Transverse colon (tissue), 4 donors: ENCODE data around the gene RUVBL1. TPM values are rescaled to one million over a fixed set of nuclear protein-coding genes. Genes with fewer than 3 reads are reported as not detected.

ENCODE experiments used
- DNase-seq: peaks from one replicate; pipeline ENCODE4 v3.0.0-alpha.2; 2019
- H3K27ac ChIP-seq, 4 donors: fragments of 200-600 bp; sonication (generic); 2 replicates each; pipeline ENCODE4 v1.5.1; 2016 to 2018; ENCODE audit warnings: inconsistent platforms in 4 of 4
- H3K27me3 ChIP-seq: fragments of 200-600 bp; sonication (generic); 2 replicates; pipeline ENCODE4 v1.5.1; 2017; ENCODE audit warnings: inconsistent platforms
- H3K36me3 ChIP-seq, 4 donors: fragments of 200-600 bp; sonication (generic); 2 replicates each; pipeline ENCODE4 v1.5.1; 2017 to 2019; ENCODE audit warnings: inconsistent platforms in 4 of 4
- H3K4me1 ChIP-seq, 4 donors: fragments of 200-600 bp; sonication (generic); 2 replicates each; pipeline ENCODE4 v1.5.1; 2017 to 2020; ENCODE audit warnings: inconsistent platforms in 4 of 4
- H3K4me3 ChIP-seq, 4 donors: fragments of 200-600 bp; sonication (generic); 1 replicate in 1 of 4; 2 replicates in 3 of 4; pipeline versions ENCODE4 v1.5.1 to v1.6.1; 2017 to 2019; ENCODE audit warnings: inconsistent platforms in 4 of 4
- H3K9me3 ChIP-seq, 2 donors: fragments of 200-600 bp; sonication (generic); 2 replicates each; pipeline ENCODE4 v1.5.1; 2017 to 2019; ENCODE audit warnings: inconsistent platforms in 2 of 2
- CTCF ChIP-seq, 5 experiments: fragments of 200-600 bp in 3 of 5; fragments of 450-650 bp in 2 of 5; sonication (generic) in 3 of 5; IDR thresholded peaks; 1 replicate in 2 of 5; 2 replicates in 3 of 5; pipeline ENCODE4 v1.5.1; 2016 to 2017; ENCODE audit warnings: antibody characterized with exemption in 5 of 5, inconsistent platforms in 3 of 5, mild to moderate bottlenecking in 2 of 5, moderate library complexity in 1 of 5
- EP300 ChIP-seq: sonication (generic); formaldehyde crosslinking; IDR thresholded peaks from one replicate; pipeline ENCODE4 v1.6.1; 2017; ENCODE audit warnings: antibody characterized with exemption, low read depth
- POLR2A ChIP-seq: fragments of 450-650 bp; IDR thresholded peaks from one replicate; pipeline ENCODE4 v1.6.1; 2016; ENCODE audit warnings: antibody characterized with exemption, mild to moderate bottlenecking, moderate library complexity
- POLR2AphosphoS5 ChIP-seq, 3 donors: sonication (generic); formaldehyde crosslinking; IDR thresholded peaks; one replicate each; pipeline ENCODE4 v1.6.1; 2016; ENCODE audit warnings: antibody characterized with exemption in 3 of 3
- WGBS, 2 donors: methylation state at CpG; one replicate each; pipeline ENCODE4 v1.1.5; 2018; ENCODE audit warnings: low coverage in 1 of 2; 5-methylcytosine and 5-hydroxymethylcytosine counted together
- in situ Hi-C, 4 donors: fragments of 200-750 bp; cut with MboI; loops; one replicate each; pipeline versions ENCODE4 v1.15.0 to v1.15.1; 2017; ENCODE audit warnings: low sequenced_read_pairs in 3 of 4, low pct_ligation_motif_present in 1 of 4, low pct_unique_long_range_greater_than_20kb in 1 of 4
- intact Hi-C: fragments of 100-400 bp; cut with DNase I; formaldehyde crosslinking; loops from one replicate; pipeline ENCODE4 v1.15.1; 2023; ENCODE audit warnings: low total_unique reads
- total RNA-seq, 4 donors: library from RNA; depleted of rRNA; stranded (reverse); fragments of >200 nt; gene quantifications; one replicate each; pipeline ENCODE4 v1.1.0, GENCODE V29; 2016

RUVBL1 gene
- total RNA-seq, 4 donors from 2014 or later: 1.4 to 16.4 (median 10.1) TPM; not detected in 1

GRCh38 chr3:128063865-128064264 lies 59.7 kb downstream of the RUVBL1 start:
- 95 to 100% methylated on average over 1 to 2 of the region's 2 CpGs for WGBS, 2 donors
- Histone ChIP-seq H3K4me1 (no peaks in the 10 kb centered on the region), H3K4me3 (no peak overlapping the region), H3K27ac (no peak overlapping the region), H3K9me3 (no peaks in the 10 kb centered on the region), H3K36me3 (peaks cover 0 to 93% (median 51%) of the 10 kb centered on the region in 4 donors), H3K27me3 (no peaks in the 10 kb centered on the region)
- no peak for DNase-seq
- intact Hi-C loops: no loop called here
- no peak for TF ChIP-seq CTCF (IDR thresholded peaks at IDR 0.05)
- TF ChIP-seq POLR2AphosphoS5 (IDR thresholded peaks at IDR 0.05): no peak
- no peak for TF ChIP-seq POLR2A
- in situ Hi-C loops: no loop called here

- 77 to 86% methylated on average over 2 to 8 of the region's 8 CpGs for WGBS, 2 donors
- Histone ChIP-seq H3K9me3 (no peaks in the 10 kb centered on the region), H3K4me3 (no peak overlapping the region), H3K27ac (no peak overlapping the region), H3K4me1 (no peaks in the 10 kb centered on the region), H3K36me3 (peaks cover 0 to 88% (median 47%) of the 10 kb centered on the region in 4 donors), H3K27me3 (no peaks in the 10 kb centered on the region)
- no peak for DNase-seq
- TF ChIP-seq EP300 (no peak), POLR2A (no peak), POLR2AphosphoS5 (IDR thresholded peaks at IDR 0.05) (no peak), CTCF (IDR thresholded peaks at IDR 0.05) (no peak)
- intact Hi-C loops: no loop called here
- in situ Hi-C loops: no loop called here
These were observed 61.4 kb downstream of the RUVBL1 start for GRCh38 chr3:128062033-128062745.

GRCh38 chr3:128060473-128061381 lies 62.9 kb downstream of the RUVBL1 start:
- no peak for TF ChIP-seq POLR2AphosphoS5 (IDR thresholded peaks at IDR 0.05)
- TF ChIP-seq POLR2A: no peak
- TF ChIP-seq CTCF (IDR thresholded peaks at IDR 0.05): no peak
- no peak for TF ChIP-seq EP300
- intact Hi-C loops: no loop called here
- Histone ChIP-seq H3K4me1 (peaks cover 0 to 3% (median under 1%) of the 10 kb centered on the region in 4 donors), H3K27me3 (no peaks in the 10 kb centered on the region), H3K4me3 (no peak overlapping the region), H3K27ac (no peak overlapping the region), H3K36me3 (peaks cover 0 to 81% (median 46%) of the 10 kb centered on the region in 4 donors), H3K9me3 (no peaks in the 10 kb centered on the region)
- no peak for DNase-seq
- in situ Hi-C loops: no loop called here
- WGBS, 2 donors: 80 to 84% methylated on average over 9 to 11 of the region's 11 CpGs

- no peaks in the 10 kb centered on the region for H3K27me3 ChIP-seq
- H3K4me1 ChIP-seq: peaks cover 23 to 33% (median 26%) of the 10 kb centered on the region in 4 donors
- in situ Hi-C loops: no loop called here
- H3K27ac ChIP-seq: no peak overlapping the region
- H3K36me3 ChIP-seq: peaks cover 0 to 39% (median 21%) of the 10 kb centered on the region in 4 donors
- no peaks in the 10 kb centered on the region for H3K9me3 ChIP-seq
- WGBS, 2 donors: 66 to 84% methylated on average over 4 of the region's 4 CpGs
- no peak for TF ChIP-seq CTCF (IDR thresholded peaks at IDR 0.05)
- TF ChIP-seq POLR2AphosphoS5 (IDR thresholded peaks at IDR 0.05): no peak
- TF ChIP-seq POLR2A: no peak
- no peak for TF ChIP-seq EP300
- no peak for DNase-seq
- intact Hi-C loops: no loop called here
- H3K4me3 ChIP-seq: no peak overlapping the region
These were observed 67.4 kb downstream of the RUVBL1 start for GRCh38 chr3:128056258-128056657.
